Muscle layer of duodenum (tissue), 2 donors: ENCODE measurements around the gene WDR74.
A peak's percentile ranks its signal among the peaks of the same experiment; 100 is the strongest.

ENCODE experiments used
- H3K27ac ChIP-seq: one replicate; pipeline ENCODE4 v1.7.0; 2013; ENCODE audit warnings: mild to moderate bottlenecking, low read length
- H3K27me3 ChIP-seq: one replicate; pipeline ENCODE4 v1.7.0; 2013; ENCODE audit warnings: low read depth, mild to moderate bottlenecking, control low read depth, low read length
- H3K36me3 ChIP-seq, 2 donors: one replicate each; pipeline ENCODE4 v1.7.0; 2013; ENCODE audit warnings: low read length in 2 of 2, control low read depth in 1 of 2, mild to moderate bottlenecking in 1 of 2; ENCODE audit not compliant: insufficient read depth in 2 of 2, control insufficient read depth in 1 of 2
- H3K4me1 ChIP-seq, 2 donors: one replicate each; pipeline ENCODE4 v1.7.0; 2013; ENCODE audit warnings: low read length in 2 of 2, mild to moderate bottlenecking in 2 of 2, control low read depth in 1 of 2, moderate library complexity in 1 of 2; ENCODE audit not compliant: insufficient read depth in 2 of 2, control insufficient read depth in 1 of 2
- H3K4me3 ChIP-seq, 2 donors: one replicate each; pipeline ENCODE4 v1.7.0; 2013; ENCODE audit warnings: low read length in 2 of 2, low read depth in 1 of 2, mild to moderate bottlenecking in 1 of 2
- H3K9me3 ChIP-seq, 2 donors: one replicate each; pipeline ENCODE4 v1.7.0; 2013; ENCODE audit warnings: low read length in 2 of 2, control low read depth in 1 of 2, mild to moderate bottlenecking in 1 of 2; ENCODE audit not compliant: control insufficient read depth in 1 of 2
- donor health status: healthy.

WDR74 gene

GRCh38 chr11:62805076-62805892, 34.1 kb downstream of the WDR74 start, which contains the start of gene NXF1:
NXF1 (minus strand) TSS chr11:62805440; CDS start chr11:62805356, 84 bp downstream.
- H3K27ac ChIP-seq: peak within 1 kb of the TSS; percentile 88
- H3K4me1 ChIP-seq: peaks cover 13 to 20% of the 10 kb centered on the region in 2 donors
- peaks cover 26 to 31% of the 10 kb centered on the region in 2 donors for H3K36me3 ChIP-seq
- H3K27me3 ChIP-seq: no peaks in the 10 kb centered on the region
- peak within 1 kb of the TSS; percentile 73 to 81 for H3K4me3 ChIP-seq
- H3K9me3 ChIP-seq: no peaks in the 10 kb centered on the region

DNA sequence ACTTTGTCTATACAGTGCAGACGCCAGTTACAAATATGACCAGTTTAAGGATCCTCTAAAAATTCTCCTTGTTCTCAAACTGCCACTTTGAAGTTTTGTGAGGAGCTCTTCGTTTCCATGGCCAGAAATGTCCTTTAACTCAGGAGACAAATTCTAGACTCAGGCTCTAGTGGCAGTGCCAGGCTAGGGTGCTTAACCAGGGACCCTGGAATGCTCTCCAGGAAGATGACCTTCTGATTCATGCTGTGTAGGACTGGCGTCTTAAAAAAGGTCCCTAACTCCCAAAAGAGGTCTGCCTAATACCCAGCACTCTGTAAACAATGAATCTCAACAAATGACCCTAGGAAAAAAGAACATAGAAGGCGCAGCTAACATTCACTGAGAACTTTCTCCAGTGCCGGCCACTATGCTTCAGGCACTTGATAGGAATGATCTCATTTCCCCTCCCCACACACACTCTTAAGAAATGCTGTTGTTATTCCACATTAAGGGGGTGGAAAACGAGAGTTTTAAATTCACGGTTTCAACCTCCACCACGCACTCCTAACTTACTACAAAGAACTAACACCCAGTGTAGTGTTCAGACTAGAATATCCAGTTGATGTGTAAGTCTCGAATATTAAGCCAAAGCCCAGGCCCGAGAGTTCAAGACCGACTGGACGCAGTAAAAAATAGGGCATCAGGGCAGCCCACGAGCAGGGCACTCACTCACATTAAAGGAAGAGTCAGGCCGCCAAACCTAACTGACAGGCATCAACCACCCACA, 34.9 kb downstream of the WDR74 start:
- Histone ChIP-seq H3K9me3 (no peaks in the 10 kb centered on the region), H3K4me3 (peak overlapping the region; percentile 73 to 81), H3K27me3 (no peaks in the 10 kb centered on the region), H3K4me1 (peaks cover 13 to 20% of the 10 kb centered on the region in 2 donors), H3K27ac (peak overlapping the region; percentile 88), H3K36me3 (peaks cover 34 to 39% of the 10 kb centered on the region in 2 donors)

- H3K27me3 ChIP-seq: no peaks in the 10 kb centered on the region
- peaks cover 10 to 16% of the 10 kb centered on the region in 2 donors for H3K4me1 ChIP-seq
- no peaks in the 10 kb centered on the region for H3K9me3 ChIP-seq
- no peak overlapping the region for H3K27ac ChIP-seq
- peaks cover 57 to 73% of the 10 kb centered on the region in 2 donors for H3K36me3 ChIP-seq
- H3K4me3 ChIP-seq: no peak overlapping the region
These were observed 38.3 kb downstream of the WDR74 start for GRCh38 chr11:62801071-62801470.

DNA sequence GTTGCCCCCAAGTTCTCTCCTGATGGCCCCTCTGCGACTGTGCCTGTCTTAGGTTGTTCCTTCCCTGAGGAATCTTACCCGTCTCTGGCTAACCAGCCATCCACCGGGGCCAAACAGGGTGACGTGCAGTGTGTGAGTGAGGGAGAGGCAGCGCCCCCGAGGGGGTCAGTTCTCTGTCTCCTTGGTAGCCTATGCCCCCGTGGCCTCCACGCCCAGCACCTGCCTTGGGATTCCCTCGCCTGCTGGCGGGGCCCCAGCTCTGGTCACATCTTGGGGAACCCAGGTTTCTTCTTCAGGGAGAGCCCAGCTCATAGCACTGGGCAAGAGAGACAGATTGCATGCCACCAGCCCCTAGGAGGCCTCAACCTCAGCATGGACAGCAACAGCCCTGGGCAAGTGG, 39.9 kb downstream of the WDR74 start:
- H3K4me3 ChIP-seq: no peak overlapping the region
- H3K4me1 ChIP-seq: peaks cover 8 to 12% of the 10 kb centered on the region in 2 donors
- no peaks in the 10 kb centered on the region for H3K9me3 ChIP-seq
- H3K36me3 ChIP-seq: peaks cover 70 to 87% of the 10 kb centered on the region in 2 donors
- no peaks in the 10 kb centered on the region for H3K27me3 ChIP-seq
- H3K27ac ChIP-seq: no peak overlapping the region

DNA sequence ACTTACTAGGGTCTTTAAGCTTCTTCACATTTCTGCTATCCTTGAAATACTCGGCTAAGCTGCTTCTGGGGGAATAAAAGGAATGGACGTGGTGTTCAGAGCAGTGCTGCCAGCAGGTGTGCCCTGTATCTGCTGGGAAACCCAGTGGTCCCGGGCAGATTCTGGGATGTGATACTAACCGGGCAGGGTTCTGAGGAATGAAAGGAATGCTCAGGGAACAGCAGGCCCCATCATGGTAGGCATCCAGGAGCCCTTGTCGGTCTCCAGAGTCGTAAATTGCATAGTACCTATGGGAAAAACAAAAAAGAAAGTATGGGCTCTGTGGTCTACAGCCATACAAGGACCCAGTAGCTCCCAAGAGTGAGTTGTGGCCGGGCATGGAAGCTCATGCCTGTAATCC, 43.1 kb downstream of the WDR74 start:
- H3K36me3 ChIP-seq: peaks cover 61 to 81% of the 10 kb centered on the region in 2 donors
- H3K27ac ChIP-seq: no peak overlapping the region

DNA sequence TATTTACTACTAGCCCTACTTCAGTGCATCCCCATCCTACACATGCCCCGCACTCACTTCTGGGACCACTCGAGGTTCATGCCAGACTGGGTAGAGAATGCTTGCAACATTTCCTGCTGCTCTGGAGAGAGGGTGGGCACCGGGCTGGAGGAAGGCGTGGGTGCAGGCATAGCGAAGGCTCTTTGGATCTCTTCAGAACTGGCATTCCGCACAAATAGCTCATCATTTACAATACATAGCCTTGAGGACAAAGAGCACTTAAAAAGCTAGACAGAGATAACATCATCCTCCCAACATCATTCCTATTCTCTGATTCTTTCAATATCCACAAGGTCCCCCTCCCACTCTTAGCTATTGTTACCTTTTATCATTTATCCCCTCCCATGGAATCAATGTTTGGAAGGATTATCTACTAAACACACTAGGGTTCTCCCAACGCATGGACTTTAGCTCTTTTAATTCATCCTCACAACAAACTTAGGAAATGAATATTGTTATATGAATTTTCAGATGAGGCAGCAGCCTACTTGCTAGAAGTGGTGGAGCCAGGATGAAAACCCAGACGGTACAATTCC, 45.1 kb downstream of the WDR74 start:
- peaks cover 50 to 78% of the 10 kb centered on the region in 2 donors for H3K36me3 ChIP-seq
- no peaks in the 10 kb centered on the region for H3K9me3 ChIP-seq
- no peaks in the 10 kb centered on the region for H3K27me3 ChIP-seq
- peaks cover 8 to 33% of the 10 kb centered on the region in 2 donors for H3K4me1 ChIP-seq
- no peak overlapping the region for H3K27ac ChIP-seq
- H3K4me3 ChIP-seq: no peak overlapping the region

More for the DNA sequence above, 43.1 kb downstream of the WDR74 start:
- Histone ChIP-seq H3K4me3 (no peak overlapping the region), H3K4me1 (peaks cover 8 to 14% of the 10 kb centered on the region in 2 donors), H3K9me3 (no peaks in the 10 kb centered on the region), H3K27me3 (no peaks in the 10 kb centered on the region)

DNA sequence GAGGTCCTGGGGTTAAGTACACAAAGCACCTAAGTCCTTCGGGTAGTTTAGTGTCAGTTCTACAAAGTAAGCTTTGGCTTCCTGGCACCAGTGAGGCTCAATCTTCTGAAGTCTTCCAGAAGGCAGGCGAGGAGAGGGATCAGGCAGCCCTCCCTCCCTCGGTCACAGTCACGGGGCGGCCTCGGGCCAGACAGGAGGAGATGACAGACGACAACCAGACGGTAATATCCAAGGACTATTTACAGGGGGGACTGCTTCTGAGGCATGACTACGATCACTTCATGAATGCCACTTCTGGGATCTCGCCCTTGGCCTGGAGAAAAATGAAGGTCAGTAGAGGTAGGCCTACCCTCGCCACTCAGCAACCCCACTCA, 47.2 kb downstream of the WDR74 start:
- Histone ChIP-seq H3K4me1 (peaks cover 16 to 48% of the 10 kb centered on the region in 2 donors), H3K27ac (peak overlapping the region; percentile 53), H3K27me3 (no peaks in the 10 kb centered on the region), H3K4me3 (peak overlapping the region; percentile 78 to 94), H3K9me3 (no peaks in the 10 kb centered on the region), H3K36me3 (peaks cover 42 to 62% of the 10 kb centered on the region in 2 donors)

DNA sequence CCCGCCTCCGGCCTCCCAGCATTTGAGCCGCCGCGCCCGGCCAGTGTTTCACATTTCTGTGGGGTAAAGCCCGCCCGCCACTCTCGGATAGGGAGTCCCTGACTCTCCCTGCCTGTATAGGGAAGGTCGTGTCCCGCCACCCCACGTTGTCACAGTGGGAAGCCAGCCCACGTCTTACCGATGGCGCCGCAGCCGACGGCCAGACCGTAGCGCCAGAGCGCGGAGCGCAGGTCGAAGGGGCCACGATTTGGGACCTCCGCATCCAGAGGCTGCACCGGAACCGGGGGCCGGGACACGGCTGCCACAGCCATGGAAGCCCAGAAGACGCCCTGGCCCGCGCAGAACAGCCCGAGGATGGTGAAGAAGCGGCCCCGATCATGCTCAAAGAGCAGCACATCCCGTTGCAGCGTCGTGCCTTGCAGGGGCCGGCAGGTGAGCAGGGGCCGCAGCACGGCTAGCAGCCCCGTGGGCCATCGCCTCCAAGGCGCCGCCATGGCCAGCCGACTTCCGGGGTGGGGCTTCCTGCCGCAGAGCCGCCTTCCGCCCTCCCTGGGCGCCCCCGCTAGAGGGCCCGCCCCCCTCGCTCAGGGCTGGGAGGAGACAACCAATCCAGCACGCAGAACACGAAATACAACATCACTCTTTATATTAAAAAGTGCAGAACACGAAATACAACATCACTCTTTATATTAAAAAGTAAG, 47.7 kb downstream of the WDR74 start, which contains the start of gene TMEM223:
Gene TMEM223, minus strand, starts transcription at position 506 of the 701 bp plus-strand sequence. Its CDS starts 12 bp downstream, at position 494.
- Histone ChIP-seq H3K4me1 (peaks cover 16 to 48% of the 10 kb centered on the region in 2 donors), H3K36me3 (peaks cover 39 to 57% of the 10 kb centered on the region in 2 donors), H3K27me3 (no peaks in the 10 kb centered on the region), H3K27ac (peak within 1 kb of the TSS; percentile 53), H3K4me3 (peak within 1 kb of the TSS; percentile 78 to 94), H3K9me3 (no peaks in the 10 kb centered on the region)

GRCh38 chr11:62789576-62789975, 49.8 kb downstream of the WDR74 start:
- peaks cover 22 to 38% of the 10 kb centered on the region in 2 donors for H3K36me3 ChIP-seq
- no peaks in the 10 kb centered on the region for H3K27me3 ChIP-seq
- no peak overlapping the region for H3K27ac ChIP-seq
- H3K4me1 ChIP-seq: peaks cover 22 to 57% of the 10 kb centered on the region in 2 donors
- H3K9me3 ChIP-seq: no peaks in the 10 kb centered on the region
- no peak overlapping the region for H3K4me3 ChIP-seq

- Histone ChIP-seq H3K27ac (no peak overlapping the region), H3K4me1 (peaks cover 22 to 57% of the 10 kb centered on the region in 2 donors), H3K9me3 (no peaks in the 10 kb centered on the region), H3K36me3 (peaks cover 16 to 32% of the 10 kb centered on the region in 2 donors), H3K27me3 (no peaks in the 10 kb centered on the region), H3K4me3 (no peak overlapping the region)
These were observed 50.4 kb downstream of the WDR74 start for GRCh38 chr11:62788991-62789390.
